CD14-positive monocyte (primary cell): ENCODE results near the gene TTC12. TPM values are rescaled to one million over a fixed set of nuclear protein-coding genes. Genes with fewer than 3 reads are reported as not detected.
"Not testable (repeated sequence)": the region's sequence is repeated elsewhere in the genome, so short reads cannot be mapped to it uniquely, and the experiment has no call there.

Experiments
- DNase-seq, 3 donors: peaks; one replicate each; pipeline ENCODE4 v3.0.0-alpha.2; 2011 to 2022
- H2AFZ ChIP-seq: 2 replicates; pipeline ENCODE4 v1.6.0; 2012; ENCODE audit warnings: mild to moderate bottlenecking, low read depth, low read length, inconsistent platforms; ENCODE audit not compliant: insufficient read depth, poor library complexity, severe bottlenecking
- H3K27ac ChIP-seq, 2 donors: 1 replicate in 1 of 2; 2 replicates in 1 of 2; pipeline ENCODE4 v1.5.1; 2012 to 2013; ENCODE audit warnings: low read length in 2 of 2, control low read depth in 1 of 2, inconsistent platforms in 1 of 2, low read depth in 1 of 2, mild to moderate bottlenecking in 1 of 2
- H3K27me3 ChIP-seq, 2 donors: one replicate each; pipeline versions ENCODE4 v1.6.0 to v1.6.1; 2011 to 2013; ENCODE audit warnings: low read length in 2 of 2; ENCODE audit not compliant: control insufficient read depth in 2 of 2, insufficient read depth in 2 of 2
- H3K36me3 ChIP-seq, 2 donors: replicated peaks in 1 of 2; 1 replicate in 1 of 2; 2 replicates in 1 of 2; pipeline versions ENCODE4 v1.5.1 to v1.6.1; 2012 to 2013; ENCODE audit warnings: low read length in 2 of 2, control low read depth in 1 of 2, inconsistent platforms in 1 of 2, mild to moderate bottlenecking in 1 of 2; ENCODE audit not compliant: insufficient read depth in 2 of 2, control insufficient read depth in 1 of 2
- H3K4me1 ChIP-seq, 2 donors: 1 replicate in 1 of 2; 2 replicates in 1 of 2; pipeline versions ENCODE4 v1.5.1 to v1.6.1; 2012 to 2013; ENCODE audit warnings: low read length in 2 of 2, control low read depth in 1 of 2, inconsistent platforms in 1 of 2, mild to moderate bottlenecking in 1 of 2, moderate library complexity in 1 of 2; ENCODE audit not compliant: insufficient read depth in 2 of 2, control insufficient read depth in 1 of 2
- H3K4me2 ChIP-seq: replicated peaks from 2 replicates; pipeline ENCODE3; 2012; ENCODE audit warnings: low read length, moderate library complexity, mild to moderate bottlenecking; ENCODE audit not compliant: poor library complexity, severe bottlenecking; ENCODE audit errors: extremely low read depth
- H3K4me3 ChIP-seq, 3 experiments: fragments of 200-600 bp in 1 of 3; sonication (generic) in 1 of 3; replicated peaks in 1 of 3; 1 replicate in 2 of 3; 2 replicates in 1 of 3; pipeline ENCODE4 v1.5.1; 2011 to 2013; ENCODE audit warnings: low read length in 3 of 3, mild to moderate bottlenecking in 3 of 3, control low read depth in 2 of 3, low read depth in 2 of 3, inconsistent platforms in 1 of 3, moderate library complexity in 1 of 3
- H3K79me2 ChIP-seq: 2 replicates; pipeline ENCODE4 v1.6.0; 2012; ENCODE audit warnings: mild to moderate bottlenecking, control low read depth, inconsistent platforms, low read length, moderate library complexity; ENCODE audit not compliant: insufficient read depth
- H3K9ac ChIP-seq: 2 replicates; pipeline ENCODE4 v1.6.0; 2017; ENCODE audit warnings: low read length, mild to moderate bottlenecking; ENCODE audit not compliant: insufficient read depth, poor library complexity, severe bottlenecking
- H3K9me3 ChIP-seq, 2 donors: replicated peaks in 1 of 2; 1 replicate in 1 of 2; 2 replicates in 1 of 2; pipeline versions ENCODE4 v1.5.1 to v1.6.1; 2012 to 2013; ENCODE audit warnings: low read length in 2 of 2, control low read depth in 1 of 2; ENCODE audit not compliant: control insufficient read depth in 1 of 2, insufficient read depth in 1 of 2
- H4K20me1 ChIP-seq: 2 replicates; pipeline ENCODE4 v1.6.0; 2012; ENCODE audit warnings: mild to moderate bottlenecking, low read length, control low read depth, moderate library complexity; ENCODE audit not compliant: insufficient read depth
- H3K27ac Mint-ChIP-seq, 7 donors: one replicate each; pipeline ENCODE4 v1.8.0; 2020; ENCODE audit warnings: mild to moderate bottlenecking in 7 of 7, mixed read lengths in 7 of 7, moderate library complexity in 6 of 7, inconsistent platforms in 2 of 7
- H3K27me3 Mint-ChIP-seq, 3 donors: one replicate each; pipeline ENCODE4 v1.8.0; 2021 to 2022; ENCODE audit warnings: low read depth in 3 of 3, mild to moderate bottlenecking in 3 of 3, mixed read lengths in 3 of 3, moderate library complexity in 3 of 3, inconsistent platforms in 1 of 3
- H3K36me3 Mint-ChIP-seq, 2 donors: one replicate each; pipeline ENCODE4 v1.8.0; 2020; ENCODE audit warnings: mixed read lengths in 2 of 2, inconsistent platforms in 1 of 2, mild to moderate bottlenecking in 1 of 2
- H3K4me1 Mint-ChIP-seq: one replicate; pipeline ENCODE4 v1.8.0; 2020; ENCODE audit warnings: mild to moderate bottlenecking, mixed read lengths
- H3K4me3 Mint-ChIP-seq, 2 donors: one replicate each; pipeline ENCODE4 v1.8.0; 2020; ENCODE audit warnings: mild to moderate bottlenecking in 2 of 2, mixed read lengths in 2 of 2, moderate library complexity in 1 of 2
- H3K9me3 Mint-ChIP-seq, 7 donors: one replicate each; pipeline ENCODE4 v1.8.0; 2020 to 2022; ENCODE audit warnings: mixed read lengths in 7 of 7, mild to moderate bottlenecking in 6 of 7, moderate library complexity in 6 of 7, inconsistent platforms in 2 of 7
- WGBS: methylation state at CpG from one replicate; pipeline ENCODE4 v1.1.5; 2013; ENCODE audit warnings: missing lambda C conversion rate; ENCODE audit not compliant: insufficient coverage; 5-methylcytosine and 5-hydroxymethylcytosine counted together
- intact Hi-C, 2 donors: fragments of 100-400 bp; cut with micrococcal nuclease; formaldehyde crosslinking; loops; one replicate each; pipeline versions ENCODE4 v1.15.0 to v1.15.1; 2023
- polyA plus RNA-seq, 3 donors: library from polyadenylated mRNA; depleted of rRNA in 1 of 3; unstranded in 2 of 3; stranded (reverse) in 1 of 3; fragments of 300-500 nt in 2 of 3; fragments of >200 nt in 1 of 3; fragmentation: Illumina TruSeq in 2 of 3; gene quantifications; 1 replicate in 2 of 3; 2 replicates in 1 of 3; pipeline ENCODE4 v1.2.3, GENCODE V29; 2012 to 2021
- TF ChIP-seq, protein P1 (sequence below): fragments of 200-600 bp; IDR thresholded peaks from one replicate; pipeline ENCODE4 v1.8.0; 2022; ENCODE audit warnings: antibody characterized with exemption, mild to moderate bottlenecking

TTC12 gene
- polyA plus RNA-seq, 3 donors, result 1.7 to 3.0 (median 2.4) TPM

DNA sequence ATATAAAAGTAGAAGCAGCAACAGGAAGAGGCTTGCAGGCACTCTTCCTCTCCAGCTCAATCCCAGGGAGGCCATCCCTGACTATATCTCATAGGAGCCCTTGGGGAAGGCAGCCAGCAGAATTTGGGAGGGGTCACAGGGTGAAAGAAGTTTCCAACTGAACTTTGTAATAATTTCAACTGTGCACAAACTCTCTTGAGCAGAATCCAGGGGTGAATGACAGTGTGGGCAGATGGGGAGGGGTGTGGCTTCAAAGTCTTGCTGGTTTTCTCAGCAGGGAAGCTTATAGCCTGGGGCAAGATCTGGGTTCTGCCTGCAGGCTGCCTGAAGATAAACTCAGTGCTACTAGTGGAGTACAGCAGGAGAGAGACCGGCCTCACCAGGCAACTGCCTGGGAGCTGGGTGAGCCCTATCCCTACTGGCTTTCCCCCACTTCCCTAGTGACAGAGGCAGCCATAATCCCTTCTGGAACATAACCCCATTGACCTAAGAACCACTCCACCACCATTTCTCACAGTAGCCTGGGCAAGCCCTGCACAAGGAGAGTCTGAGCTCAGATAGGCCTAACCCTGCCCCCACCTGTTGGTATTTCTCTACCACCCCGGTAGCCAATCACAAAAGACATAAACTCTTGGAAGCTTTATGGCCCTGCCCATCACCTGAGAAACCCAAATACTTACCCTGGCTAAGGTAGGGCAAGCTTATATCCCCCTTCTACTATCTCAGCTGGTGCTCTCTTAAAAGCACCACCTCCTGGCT lies 17.8 kb upstream of the TTC12 start:
- intact Hi-C loops, result loop anchor here in 1 of 2 donors (10.0 kb wide), 1 partner anchor 1082 kb away; no protein-coding TSS in a partner anchor
- Mint-ChIP-seq H3K4me3 (no peak overlapping the region), H3K27me3 (peaks cover 10 to 45% (median 25%) of the 10 kb centered on the region in 3 donors), H3K27ac (no peak overlapping the region), H3K36me3 (no peaks in the 10 kb centered on the region), H3K4me1 (no peaks in the 10 kb centered on the region), H3K9me3 (no peaks in the 10 kb centered on the region)
- Histone ChIP-seq H2AFZ (no peak overlapping the region), H3K36me3 (no peaks in the 10 kb centered on the region), H3K27me3 (peaks cover 0 to 6% of the 10 kb centered on the region in 2 donors), H3K9ac (no peak overlapping the region), H3K4me3 (no peak overlapping the region), H3K9me3 (no peaks in the 10 kb centered on the region), H3K27ac (no peak overlapping the region), H4K20me1 (no peaks in the 10 kb centered on the region), H3K79me2 (no peaks in the 10 kb centered on the region), H3K4me2 (no peak overlapping the region), H3K4me1 (no peaks in the 10 kb centered on the region)
- WGBS, result 100% methylated on average over 1 of the region's 2 CpGs
- TF ChIP-seq, protein P1, sequence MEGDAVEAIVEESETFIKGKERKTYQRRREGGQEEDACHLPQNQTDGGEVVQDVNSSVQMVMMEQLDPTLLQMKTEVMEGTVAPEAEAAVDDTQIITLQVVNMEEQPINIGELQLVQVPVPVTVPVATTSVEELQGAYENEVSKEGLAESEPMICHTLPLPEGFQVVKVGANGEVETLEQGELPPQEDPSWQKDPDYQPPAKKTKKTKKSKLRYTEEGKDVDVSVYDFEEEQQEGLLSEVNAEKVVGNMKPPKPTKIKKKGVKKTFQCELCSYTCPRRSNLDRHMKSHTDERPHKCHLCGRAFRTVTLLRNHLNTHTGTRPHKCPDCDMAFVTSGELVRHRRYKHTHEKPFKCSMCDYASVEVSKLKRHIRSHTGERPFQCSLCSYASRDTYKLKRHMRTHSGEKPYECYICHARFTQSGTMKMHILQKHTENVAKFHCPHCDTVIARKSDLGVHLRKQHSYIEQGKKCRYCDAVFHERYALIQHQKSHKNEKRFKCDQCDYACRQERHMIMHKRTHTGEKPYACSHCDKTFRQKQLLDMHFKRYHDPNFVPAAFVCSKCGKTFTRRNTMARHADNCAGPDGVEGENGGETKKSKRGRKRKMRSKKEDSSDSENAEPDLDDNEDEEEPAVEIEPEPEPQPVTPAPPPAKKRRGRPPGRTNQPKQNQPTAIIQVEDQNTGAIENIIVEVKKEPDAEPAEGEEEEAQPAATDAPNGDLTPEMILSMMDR, result no peak
- DNase-seq, result no peak

DNA sequence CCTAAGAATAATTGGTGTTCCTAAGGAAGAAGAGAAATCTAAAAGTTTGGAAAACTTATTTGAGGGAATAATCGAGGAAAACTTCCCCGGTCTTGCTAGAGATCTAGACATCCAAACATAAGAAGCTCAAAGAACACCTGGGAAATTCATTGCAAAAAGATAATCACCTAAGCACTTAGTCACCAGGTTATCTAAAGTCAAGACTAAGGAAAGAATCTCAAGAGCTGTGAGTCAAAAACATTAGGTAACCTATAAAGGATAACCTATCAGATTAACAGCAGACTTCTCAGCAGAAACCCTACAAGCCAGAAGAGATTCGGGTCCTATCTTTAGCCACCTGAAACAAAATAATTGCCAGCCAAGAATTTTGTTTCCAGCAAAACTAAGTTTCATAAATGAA lies 15.9 kb upstream of the TTC12 start:
- not testable (repeated sequence) for H2AFZ ChIP-seq, H3K36me3 ChIP-seq, H3K4me3 ChIP-seq, H3K9me3 ChIP-seq, H3K36me3 Mint-ChIP-seq, H3K27ac ChIP-seq, H3K79me2 ChIP-seq, H4K20me1 ChIP-seq, H3K4me2 ChIP-seq, H3K27ac Mint-ChIP-seq, H3K9me3 Mint-ChIP-seq, H3K27me3 ChIP-seq, DNase-seq, H3K4me1 ChIP-seq, H3K4me1 Mint-ChIP-seq, H3K9ac ChIP-seq
- intact Hi-C loops, result loop anchor here in 1 of 2 donors (10.0 kb wide), 1 partner anchor 1084 kb away; no protein-coding TSS in a partner anchor
- Mint-ChIP-seq H3K27me3 (peaks cover 10 to 49% (median 28%) of the 10 kb centered on the region in 3 donors), H3K4me3 (peak overlapping the region in 1 of 2 donors; percentile 12)
- no CpG with 5 or more reads among the region's 3 CpGs for WGBS
